OCI-M2 (cell line): ENCODE data around the gene DLX4.

ENCODE experiments used
- DNase-seq: peaks from one replicate; lab custom pipeline; 2025; ENCODE audit not compliant: unreplicated experiment; lab: John Stamatoyannopoulos, UW

DLX4 gene

GRCh38 chr17:49986396-49987289, 17.7 kb downstream of the DLX4 start:
- DNase-seq = no peak

DNA sequence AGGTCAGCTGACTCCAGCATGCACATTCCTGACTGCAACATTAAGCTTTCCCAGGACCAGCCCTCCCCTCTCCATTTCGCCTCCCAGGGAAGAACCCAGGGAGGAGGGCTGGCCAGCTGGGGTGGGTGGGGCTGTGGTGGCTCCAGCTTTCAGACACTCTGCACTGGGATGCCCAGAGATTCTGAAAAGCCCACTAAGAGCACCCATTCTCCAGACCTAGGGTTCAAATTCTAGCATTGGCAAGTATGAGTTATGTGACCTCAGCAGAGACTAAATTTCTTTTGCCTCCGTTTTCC, 18.2 kb downstream of the DLX4 start:
- DNase-seq = no peak

GRCh38 chr17:49987681-49988441, 18.9 kb downstream of the DLX4 start:
- no peak for DNase-seq

DNA sequence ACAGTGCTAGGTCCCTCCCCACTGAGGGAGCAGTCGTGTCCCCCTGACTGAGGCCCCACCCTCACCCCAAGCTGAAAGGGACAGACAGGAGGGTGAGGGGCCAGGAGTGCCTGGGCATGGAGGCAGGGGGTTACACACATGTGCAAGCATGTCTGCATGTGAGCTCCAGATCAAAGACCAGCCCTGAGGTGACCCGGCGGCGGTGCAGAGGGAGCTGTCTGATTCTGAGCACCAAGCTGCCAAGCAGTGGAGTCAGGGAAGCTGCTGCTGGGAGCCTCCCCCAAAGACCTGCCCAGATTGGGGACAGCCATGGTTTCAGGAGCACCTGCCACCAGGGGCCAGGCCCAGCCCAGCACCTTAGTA, 20.5 kb downstream of the DLX4 start:
- DNase-seq = no peak

DNA sequence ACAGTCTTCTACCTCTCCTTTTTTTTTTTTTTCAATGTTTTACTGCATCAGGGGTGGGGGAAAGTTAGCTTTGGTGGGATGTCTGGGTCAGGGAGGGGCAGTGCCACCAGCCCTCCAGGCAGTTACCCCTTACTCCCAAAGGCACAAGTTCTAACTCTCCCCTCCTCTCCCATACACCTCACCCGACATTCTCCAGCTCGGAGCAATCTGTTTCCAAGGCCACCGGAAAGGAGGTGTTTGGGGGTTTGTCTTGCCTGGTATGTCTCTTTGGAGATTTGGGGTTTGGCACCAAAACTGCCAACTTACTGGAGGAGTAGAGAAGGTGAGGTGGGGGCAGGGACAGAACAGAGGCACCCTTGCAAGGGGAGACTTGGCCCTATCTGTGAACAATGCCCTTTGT, 21.3 kb downstream of the DLX4 start:
- no peak for DNase-seq

DNA sequence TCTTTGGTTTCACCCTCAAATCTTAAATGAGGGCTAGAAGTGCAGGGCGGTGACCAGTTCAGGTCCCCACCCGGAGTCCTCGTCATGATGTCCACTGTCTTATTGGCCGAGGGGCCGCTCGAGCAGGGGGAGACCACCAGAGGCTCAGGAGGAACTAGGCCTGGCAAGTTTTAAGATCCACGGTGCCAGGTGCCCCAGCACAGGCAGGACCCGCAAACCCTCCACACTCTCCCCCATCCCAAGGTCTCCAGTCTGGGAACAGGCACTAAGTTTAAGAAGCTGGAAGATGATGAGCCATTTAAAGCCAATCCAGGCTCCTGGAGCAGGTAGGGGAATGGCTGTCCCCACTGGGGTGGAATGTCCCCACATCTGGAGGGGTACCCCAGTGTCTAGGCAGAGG, 21.9 kb downstream of the DLX4 start:
- DNase-seq = no peak

GRCh38 chr17:49991409-49991808, 22.4 kb downstream of the DLX4 start:
- DNase-seq = no peak

DNA sequence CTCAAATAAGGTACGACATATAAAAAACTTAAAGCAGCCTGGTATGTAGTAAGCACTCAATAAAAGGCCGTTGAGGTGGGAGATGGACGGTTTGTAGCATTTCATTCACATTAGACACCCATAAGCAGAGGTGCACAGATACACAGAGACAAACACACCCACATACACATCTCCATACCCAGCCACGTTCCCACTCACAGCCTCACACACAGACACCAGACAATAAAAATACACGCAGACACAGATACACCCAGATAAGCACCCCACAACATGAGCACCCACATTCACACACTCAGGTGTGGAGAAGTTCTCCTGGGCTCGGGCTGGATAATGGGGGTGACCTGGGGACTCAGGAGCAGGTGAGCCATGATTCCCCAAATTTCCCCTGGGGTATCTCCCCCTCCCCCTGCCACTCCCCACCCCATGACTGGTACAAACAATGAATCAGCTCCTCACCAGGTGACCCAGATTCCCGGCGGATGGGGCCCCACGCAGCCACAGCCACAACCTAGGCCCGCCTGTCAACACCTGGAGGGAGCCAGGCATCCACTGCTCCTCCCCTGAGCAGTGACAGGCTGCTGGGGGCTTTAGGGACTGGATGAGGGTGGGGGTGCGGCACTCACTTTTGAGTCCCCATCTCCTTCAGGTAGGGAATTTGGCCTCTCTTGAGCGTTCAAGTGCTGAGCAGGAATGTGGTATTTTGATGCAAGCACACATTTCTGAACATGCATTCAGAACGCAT, 23.4 kb downstream of the DLX4 start:
- no peak for DNase-seq

DNA sequence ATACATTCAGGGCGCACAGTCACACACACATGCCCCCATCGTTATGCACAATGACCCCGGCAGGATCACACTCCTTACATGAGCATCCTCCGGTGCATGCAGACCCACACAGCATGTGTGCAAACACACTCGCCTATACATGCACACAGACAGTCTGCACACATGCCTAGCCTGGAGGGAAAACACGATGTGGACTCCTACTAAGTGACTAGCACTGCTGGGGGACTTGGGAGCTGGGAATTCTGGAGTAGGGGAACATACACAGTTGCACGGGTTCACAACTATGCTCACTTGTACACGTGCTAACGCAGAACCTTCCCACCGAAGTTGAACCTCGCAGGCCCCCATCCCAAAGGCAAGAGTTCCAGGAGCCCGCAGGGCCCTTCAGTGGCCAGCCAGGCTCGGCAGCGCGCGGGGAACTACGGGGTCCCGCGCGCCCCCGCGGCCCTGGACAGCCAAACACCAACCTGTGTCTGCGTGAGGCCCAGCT, 24.0 kb downstream of the DLX4 start:
- no peak for DNase-seq

DNA sequence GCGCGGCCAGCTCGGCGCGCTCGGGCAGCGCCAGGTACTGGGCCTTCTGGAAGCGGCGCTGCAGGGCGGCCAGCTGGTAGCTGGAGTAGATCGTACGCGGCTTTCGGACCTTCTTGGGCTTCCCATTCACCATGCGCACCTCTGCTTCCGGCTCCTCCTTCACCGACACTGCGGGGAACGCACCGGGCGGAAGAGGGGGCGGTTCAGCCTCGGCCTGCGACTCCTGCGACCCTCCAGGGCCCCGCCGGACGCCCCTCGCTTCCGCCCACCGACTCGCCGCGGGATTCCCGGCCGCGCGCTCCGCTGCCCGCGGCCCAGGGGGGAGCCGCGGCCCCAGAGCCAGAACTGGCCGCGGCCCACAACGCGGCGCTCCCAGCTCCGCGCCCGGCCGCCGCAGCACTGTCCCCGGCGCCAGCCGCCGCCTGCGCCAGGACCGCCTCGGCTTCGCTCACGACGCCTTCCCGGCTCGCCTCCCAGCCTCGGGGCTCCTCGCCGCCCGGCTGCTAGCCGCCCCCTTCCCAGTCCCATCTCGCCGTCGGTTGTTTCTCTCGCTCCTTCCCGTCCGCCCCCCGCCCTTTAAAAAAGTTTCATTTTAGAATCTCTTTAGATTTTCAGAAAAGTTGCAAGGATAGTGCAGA, 24.6 kb downstream of the DLX4 start:
- DNase-seq = no peak

DNA sequence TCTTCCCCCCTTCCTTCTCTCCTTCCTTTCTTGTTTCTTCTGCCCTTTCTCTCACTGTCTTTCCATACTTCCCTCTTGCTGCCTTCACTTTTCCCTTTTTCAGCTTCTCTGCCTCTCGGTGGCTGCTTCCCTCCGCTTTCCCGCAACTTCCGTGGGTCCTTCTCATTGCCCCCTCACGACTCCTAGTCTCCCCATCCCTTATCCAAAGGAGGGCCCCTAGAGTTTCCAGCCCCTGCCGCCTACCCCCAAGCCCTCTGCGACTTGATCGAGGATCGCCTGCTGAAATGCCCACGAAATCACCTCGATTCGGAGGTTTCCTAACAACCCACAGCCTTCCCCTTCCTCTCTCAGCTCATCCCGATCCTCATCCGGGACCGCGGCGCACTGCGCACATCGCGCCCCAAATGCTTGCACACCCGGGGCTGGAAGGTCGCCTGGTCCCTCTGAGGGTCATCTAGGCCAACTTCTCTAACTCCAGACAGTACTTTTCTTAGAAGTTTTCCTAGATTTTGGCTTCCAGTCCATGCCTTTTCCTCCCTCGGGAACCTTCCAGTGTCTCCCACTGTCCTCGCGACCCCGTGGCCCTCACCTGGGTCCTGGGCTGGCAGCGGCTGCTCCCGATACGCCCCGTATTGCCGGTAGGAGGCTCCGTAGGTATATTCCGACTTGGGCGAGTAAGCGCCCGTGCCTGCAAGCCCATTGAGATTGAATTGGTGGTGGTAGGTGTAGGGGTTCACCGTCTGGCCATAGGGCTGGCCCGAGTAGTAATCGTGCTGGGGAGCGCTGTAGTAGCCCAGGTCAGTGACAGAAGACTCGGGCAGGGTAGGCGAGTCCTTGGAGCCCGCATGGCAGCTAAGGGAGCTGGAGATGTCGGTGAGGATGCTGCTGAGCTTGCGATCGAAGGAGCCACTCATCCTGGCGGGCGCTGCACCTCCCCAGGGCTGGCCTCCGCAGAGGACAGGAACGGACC, 25.4 kb downstream of the DLX4 start:
- DNase-seq = no peak

DNA sequence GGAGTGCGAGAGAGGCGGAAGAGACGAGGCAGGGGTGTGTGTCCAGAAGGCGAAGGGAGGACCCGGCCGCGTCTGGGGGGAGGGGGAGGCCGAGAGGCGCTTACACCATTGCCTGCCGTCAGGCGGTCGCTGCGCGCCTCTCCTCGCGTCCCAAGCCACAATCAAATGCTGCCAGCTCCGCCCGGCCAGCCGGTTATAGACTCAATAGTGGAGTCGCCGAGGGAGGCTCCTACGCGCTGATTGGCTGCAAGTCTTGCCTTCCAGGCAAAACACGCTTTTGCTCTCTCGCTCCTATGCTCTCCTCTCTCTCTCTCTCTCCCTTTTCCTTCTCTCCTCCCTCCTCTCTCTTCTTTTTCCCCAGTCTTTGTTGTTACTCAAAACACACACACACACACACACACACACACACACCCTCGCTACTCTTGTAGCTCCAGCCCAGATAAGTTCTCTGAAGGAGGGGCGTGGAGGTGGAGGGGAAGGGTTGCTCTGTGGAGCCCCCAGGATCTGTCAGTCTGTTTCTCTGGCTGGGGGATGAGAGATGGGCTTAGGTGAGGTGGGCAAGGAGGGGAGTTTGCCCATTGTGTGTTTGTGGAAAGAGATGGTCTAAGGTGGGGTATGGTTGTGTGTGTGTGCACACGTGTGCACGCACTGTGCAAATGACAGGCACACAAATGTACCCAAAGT, 26.2 kb downstream of the DLX4 start, which contains the start of gene DLX3:
TSS of gene DLX3 (minus strand) at position 170 of the 684 bp plus-strand sequence. CDS start 226 bp downstream, outside the sequence.
- no peak for DNase-seq

DNA sequence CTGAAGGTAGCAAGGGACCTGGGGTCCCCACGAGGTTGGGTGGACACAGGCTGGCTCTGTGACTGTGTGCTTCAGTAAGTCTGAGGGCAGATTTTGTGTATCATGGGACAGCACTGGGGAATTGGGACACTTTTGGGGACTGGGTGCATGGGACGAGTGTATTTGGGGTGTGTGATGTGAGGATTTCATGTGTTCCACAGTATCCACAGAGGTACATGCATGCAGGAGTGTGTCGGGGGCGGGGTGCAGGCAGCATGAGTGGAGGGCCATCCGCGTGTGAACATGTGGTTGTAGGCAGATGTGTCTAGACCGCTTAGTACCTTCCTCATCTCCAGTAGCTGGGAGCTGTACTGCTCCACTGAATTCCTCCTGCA, 27.1 kb downstream of the DLX4 start:
- no peak for DNase-seq

DNA sequence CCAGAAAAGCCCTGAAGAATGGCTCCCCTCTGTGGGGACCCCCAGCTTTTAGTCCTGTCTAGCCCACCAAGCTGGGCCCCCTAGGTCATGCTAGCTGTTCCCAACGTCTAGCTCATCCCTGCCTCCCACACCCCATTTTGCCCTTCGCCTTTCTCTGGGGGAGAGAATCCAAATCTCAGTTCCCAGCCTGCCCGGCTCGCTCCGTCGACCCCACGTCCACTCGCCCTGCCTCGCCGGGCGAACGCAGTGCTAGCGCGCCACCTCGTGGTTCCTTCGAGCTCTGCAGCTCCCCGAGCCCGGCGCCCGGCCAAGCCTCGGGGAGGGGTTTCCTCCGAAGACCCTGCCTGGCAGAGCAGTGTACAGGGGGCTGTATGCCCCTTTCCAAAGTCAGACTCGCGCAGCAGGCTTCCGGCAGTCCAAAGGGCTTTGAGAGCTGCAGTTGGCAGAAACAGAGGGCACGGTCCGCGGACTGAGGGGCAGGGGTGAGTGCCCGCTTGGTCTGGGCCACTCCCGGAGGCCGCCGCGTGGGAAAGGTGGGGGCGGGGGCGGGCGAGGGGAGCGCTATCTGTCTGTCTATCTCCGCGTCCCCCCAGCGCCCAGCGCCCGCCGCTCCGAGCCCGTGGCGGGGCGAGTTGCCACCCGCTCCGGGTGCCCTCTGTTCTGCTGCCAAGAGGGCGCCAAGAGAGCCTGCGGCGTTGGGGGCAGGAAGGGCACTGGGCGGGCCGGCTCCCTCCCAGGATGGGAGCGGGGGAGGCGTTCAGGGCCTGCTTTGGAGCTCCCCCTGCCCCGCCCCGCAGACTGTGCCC, 27.7 kb downstream of the DLX4 start:
- DNase-seq = peak; percentile 10

GRCh38 chr17:49997301-49997650, 28.3 kb downstream of the DLX4 start:
- no peak for DNase-seq

GRCh38 chr17:49997773-49998703, 29.0 kb downstream of the DLX4 start:
- peak; percentile 3 for DNase-seq

- DNase-seq = no peak
Measured at GRCh38 chr17:49998836-49999511, 30.0 kb downstream of the DLX4 start.
